GM23248 (cell line): ENCODE data around the gene MXI1. TPM values are rescaled to one million over a fixed set of nuclear protein-coding genes. Genes with fewer than 3 reads are reported as not detected.
A peak's percentile ranks its signal among the peaks of the same experiment; 100 is the strongest.

ENCODE experiments used
- DNase-seq: peaks from one replicate; pipeline ENCODE4 v3.0.0-alpha.2; 2015
- H2AFZ ChIP-seq: fragments of 200-600 bp; sonication (generic); 2 replicates; pipeline ENCODE4 v1.6.1; 2016; ENCODE audit warnings: antibody characterized with exemption
- H3F3A ChIP-seq: fragments of 200-600 bp; sonication (generic); 2 replicates; pipeline ENCODE4 v1.6.1; 2016; ENCODE audit warnings: mild to moderate bottlenecking, antibody characterized with exemption, mixed run types; ENCODE audit not compliant: insufficient read depth
- H3K27ac ChIP-seq: fragments of 200-600 bp; sonication (generic); 2 replicates; pipeline ENCODE4 v1.5.1; 2016; ENCODE audit warnings: mild to moderate bottlenecking
- H3K27me3 ChIP-seq: fragments of 200-600 bp; sonication (generic); replicated peaks from 2 replicates; pipeline ENCODE4 v1.6.1; 2016; ENCODE audit warnings: mild to moderate bottlenecking; ENCODE audit not compliant: insufficient read depth
- H3K36me3 ChIP-seq: fragments of 200-600 bp; sonication (generic); 2 replicates; pipeline ENCODE4 v1.6.1; 2016; ENCODE audit warnings: low read depth, mild to moderate bottlenecking
- H3K4me1 ChIP-seq: fragments of 200-600 bp; sonication (generic); 2 replicates; pipeline ENCODE4 v1.6.1; 2016; ENCODE audit warnings: mild to moderate bottlenecking; ENCODE audit not compliant: insufficient read depth
- H3K4me2 ChIP-seq: fragments of 200-600 bp; sonication (generic); one replicate; pipeline ENCODE4 v1.6.1; 2016; ENCODE audit warnings: mild to moderate bottlenecking; ENCODE audit not compliant: unreplicated experiment
- H3K4me3 ChIP-seq: fragments of 200-600 bp; sonication (generic); 2 replicates; pipeline ENCODE4 v1.5.1; 2016; ENCODE audit warnings: mild to moderate bottlenecking
- H3K79me2 ChIP-seq: fragments of 200-600 bp; sonication (generic); 2 replicates; pipeline ENCODE4 v1.6.1; 2016; ENCODE audit warnings: mild to moderate bottlenecking; ENCODE audit not compliant: insufficient read depth
- H3K9ac ChIP-seq: fragments of 200-600 bp; sonication (generic); 2 replicates; pipeline ENCODE4 v1.6.1; 2016; ENCODE audit warnings: mild to moderate bottlenecking
- H3K9me2 ChIP-seq: fragments of 200-600 bp; sonication (generic); 2 replicates; pipeline ENCODE4 v1.6.1; 2016; ENCODE audit warnings: mixed run types, mild to moderate bottlenecking, moderate library complexity; ENCODE audit not compliant: insufficient read depth
- H3K9me3 ChIP-seq: fragments of 200-600 bp; sonication (generic); one replicate; pipeline ENCODE4 v1.6.1; 2017; ENCODE audit warnings: low read depth
- H4K20me1 ChIP-seq: fragments of 200-600 bp; sonication (generic); 2 replicates; pipeline ENCODE4 v1.6.0; 2016; ENCODE audit not compliant: insufficient read depth
- EZH2 ChIP-seq: fragments of 200-600 bp; sonication (generic); IDR thresholded peaks from 2 replicates; pipeline ENCODE4 v1.6.1; 2018; ENCODE audit warnings: antibody characterized with exemption, mild to moderate bottlenecking; ENCODE audit not compliant: insufficient read depth, poor library complexity, severe bottlenecking
- EZH2phosphoT487 ChIP-seq: fragments of 200-600 bp; sonication (generic); IDR thresholded peaks from 2 replicates; pipeline ENCODE4 v1.6.1; 2018; ENCODE audit warnings: antibody characterized with exemption, moderate library complexity, mild to moderate bottlenecking, low read depth; ENCODE audit not compliant: insufficient read depth
- WGBS, 2 experiments: methylation state at CpG; one replicate each; pipeline ENCODE4 v1.1.6; 2015 to 2017; ENCODE audit warnings: low lambda C conversion rate in 2 of 2, low coverage in 1 of 2; ENCODE audit errors: missing lambda C conversion rate in 2 of 2; 5-methylcytosine and 5-hydroxymethylcytosine counted together
- in situ Hi-C: fragments of 300-500 bp; cut with MboI; formaldehyde crosslinking; loops from 2 replicates; pipeline ENCODE4 v1.15.0; 2020
- polyA plus RNA-seq: library from polyadenylated mRNA; unstranded; fragments of >200 nt; fragmentation: Nextera tagmentation; extraction: Ambion mirVana; gene quantifications from 2 replicates; pipeline ENCODE4 v1.2.1, GENCODE V29; 2016
- total RNA-seq: library from RNA; depleted of rRNA; stranded (reverse); fragments of >200 nt; shearing (Covaris generic); gene quantifications from 2 replicates; pipeline ENCODE4 v1.2.3, GENCODE V29; 2014

The MXI1 gene
- total and polyA plus RNA-seq, 2 experiments from 2014 or later, result 17.6 to 25.7 TPM

DNA sequence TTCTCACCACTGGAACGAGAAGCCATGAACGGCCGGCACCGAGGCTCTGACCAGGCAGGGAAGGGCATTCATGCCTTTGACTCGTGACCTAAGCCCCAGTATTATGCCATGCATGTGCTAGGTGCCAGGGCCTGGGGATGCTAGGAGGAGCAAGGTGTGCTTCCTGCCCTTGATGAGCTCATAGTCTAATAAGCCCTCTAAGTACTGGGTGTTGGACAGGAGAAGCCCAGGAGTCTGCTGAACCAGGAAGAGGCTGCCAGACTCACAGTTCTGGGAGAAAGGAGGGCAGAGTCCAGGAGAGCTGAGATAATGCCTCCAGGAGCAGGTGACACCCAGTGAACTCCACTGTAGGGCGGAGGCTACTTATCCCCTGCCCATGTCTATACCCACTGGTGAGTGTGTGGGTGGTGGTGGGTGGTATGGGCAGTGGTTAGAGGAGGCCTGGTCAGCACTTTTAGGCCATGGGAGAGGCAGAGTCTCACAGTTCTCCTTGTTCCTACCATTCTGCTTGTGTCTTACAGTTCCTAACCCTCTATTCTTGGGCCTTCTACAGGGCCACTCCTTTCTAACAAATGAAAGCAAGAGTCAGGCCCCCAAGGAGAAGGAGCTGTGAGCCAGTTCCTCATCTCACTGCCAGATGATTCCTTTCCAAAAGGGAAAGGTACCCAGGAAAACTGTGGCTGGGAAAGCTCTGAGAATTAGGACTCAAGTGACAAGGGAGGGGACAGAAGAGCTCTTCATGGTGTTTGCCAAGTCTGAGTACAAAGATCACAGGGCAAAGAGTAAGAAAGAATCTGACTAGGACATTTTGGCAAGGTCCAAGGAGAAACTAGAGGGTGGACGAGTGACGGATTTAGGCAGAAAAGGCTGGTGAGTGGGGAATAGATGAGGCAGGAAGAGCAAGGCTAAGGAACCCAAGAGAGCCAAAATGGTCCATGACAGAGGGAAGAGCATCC lies 3.6 kb upstream of the MXI1 start:
- H3K27ac ChIP-seq, result no peak overlapping the region
- H3K27me3 ChIP-seq, result no peaks in the 10 kb centered on the region
- no peaks in the 10 kb centered on the region for H3K4me1 ChIP-seq
- no peaks in the 10 kb centered on the region for H3F3A ChIP-seq
- no peaks in the 10 kb centered on the region for H3K9me2 ChIP-seq
- H3K4me3 ChIP-seq, result no peak overlapping the region
- 73 to 76% methylated on average over 8 of the region's 8 CpGs for WGBS, 2 experiments
- no peak overlapping the region for H3K9ac ChIP-seq
- H3K4me2 ChIP-seq, result no peak overlapping the region
- H3K36me3 ChIP-seq, result no peaks in the 10 kb centered on the region
- H4K20me1 ChIP-seq, result no peaks in the 10 kb centered on the region
- TF ChIP-seq EZH2phosphoT487 (no peak), EZH2 (no peak)
- no peak overlapping the region for H2AFZ ChIP-seq
- no peaks in the 10 kb centered on the region for H3K79me2 ChIP-seq
- DNase-seq, result no peak
- H3K9me3 ChIP-seq, result no peaks in the 10 kb centered on the region
- in situ Hi-C loops, result no loop called here

DNA sequence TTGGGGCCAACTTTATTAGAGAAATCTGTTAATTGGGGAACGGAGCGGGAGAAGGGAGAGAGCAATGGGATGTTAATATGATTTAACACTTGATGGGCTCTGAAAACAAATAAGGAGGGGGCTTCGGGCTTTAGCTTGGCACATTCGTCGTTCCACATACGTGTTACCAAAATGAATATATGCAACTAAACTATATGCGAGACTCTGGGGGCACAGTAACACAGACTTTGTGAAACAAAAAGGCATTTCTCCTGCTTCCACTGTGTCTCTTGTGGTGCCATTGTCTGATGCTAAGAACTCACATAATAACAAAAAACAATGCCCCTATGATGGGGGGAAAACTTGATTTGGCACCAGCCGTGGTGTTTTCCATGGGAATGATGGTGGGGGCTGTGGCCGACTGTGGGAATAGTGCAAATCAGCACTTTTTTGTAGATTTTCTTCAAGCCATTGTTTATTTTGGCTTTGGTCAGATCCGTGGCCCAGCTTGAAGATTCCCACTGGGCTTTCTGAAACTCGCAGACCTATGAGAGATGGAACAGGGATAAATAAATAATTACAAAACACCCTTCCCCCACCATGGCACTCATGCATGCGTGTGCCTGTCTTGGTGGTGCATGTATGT lies 2.2 kb upstream of the MXI1 start:
- in situ Hi-C loops, result no loop called here
- no peaks in the 10 kb centered on the region for H4K20me1 ChIP-seq
- H3K9me2 ChIP-seq, result no peaks in the 10 kb centered on the region
- H3K79me2 ChIP-seq, result no peaks in the 10 kb centered on the region
- no peak overlapping the region for H3K4me3 ChIP-seq
- DNase-seq, result no peak
- no peak overlapping the region for H3K4me2 ChIP-seq
- no peaks in the 10 kb centered on the region for H3F3A ChIP-seq
- TF ChIP-seq EZH2phosphoT487, result no peak
- no peak for TF ChIP-seq EZH2
- H3K27me3 ChIP-seq, result no peaks in the 10 kb centered on the region
- H2AFZ ChIP-seq, result no peak overlapping the region
- WGBS, 2 experiments, result 79 to 80% methylated on average over 12 of the region's 12 CpGs
- H3K4me1 ChIP-seq, result no peaks in the 10 kb centered on the region
- no peaks in the 10 kb centered on the region for H3K9me3 ChIP-seq
- H3K9ac ChIP-seq, result no peak overlapping the region
- H3K27ac ChIP-seq, result no peak overlapping the region
- no peaks in the 10 kb centered on the region for H3K36me3 ChIP-seq

DNA sequence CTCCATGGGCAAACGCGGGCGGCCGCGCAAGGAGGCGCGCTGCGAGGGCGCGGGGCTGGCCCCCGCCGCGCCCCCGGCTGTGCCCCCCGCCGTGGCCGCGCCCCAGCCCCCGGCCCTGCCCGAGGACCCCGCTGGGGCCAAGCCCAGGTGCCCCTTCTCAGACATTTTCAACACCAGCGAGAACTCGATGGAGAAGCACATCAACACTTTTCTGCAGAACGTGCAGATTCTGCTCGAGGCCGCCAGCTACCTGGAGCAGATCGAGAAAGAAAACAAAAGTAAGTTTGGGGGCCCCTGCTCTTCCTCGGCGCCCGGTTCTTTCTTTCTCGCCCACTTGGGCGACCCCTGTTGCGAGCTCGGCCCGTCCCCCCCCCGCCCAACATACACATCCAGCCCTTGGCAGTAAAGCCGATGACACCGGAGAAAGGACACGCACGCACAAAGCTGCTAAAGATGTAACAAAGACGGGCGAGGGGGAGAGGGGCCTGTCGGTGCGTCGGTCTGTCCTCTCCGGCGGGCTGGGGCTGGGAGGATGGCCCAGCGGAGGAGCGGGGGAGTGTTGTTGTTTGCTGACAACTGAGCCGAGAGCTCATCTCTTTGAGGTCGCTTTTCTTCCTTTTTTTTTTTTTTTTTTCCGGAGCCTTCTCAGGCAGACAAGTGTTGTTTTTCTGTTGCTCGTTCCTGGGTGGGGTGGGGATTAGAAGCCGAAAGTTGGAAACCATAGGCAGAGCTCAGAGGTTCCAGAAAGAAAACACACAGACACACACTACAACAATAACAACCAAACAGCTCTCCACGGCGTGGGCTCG lies 604 bp downstream of the MXI1 start:
- peaks cover 16% of the 10 kb centered on the region for H3F3A ChIP-seq
- H3K4me3 ChIP-seq, result peak overlapping the region; percentile 90
- WGBS, 2 experiments, result 1 to 3% methylated on average over 37 to 57 of the region's 57 CpGs
- peak overlapping the region; percentile 94 for H2AFZ ChIP-seq
- peak overlapping the region; percentile 88 for H3K27ac ChIP-seq
- DNase-seq, result peak; percentile 71
- no peaks in the 10 kb centered on the region for H3K36me3 ChIP-seq
- H3K27me3 ChIP-seq, result no peaks in the 10 kb centered on the region
- H3K9me2 ChIP-seq, result no peaks in the 10 kb centered on the region
- in situ Hi-C loops, result no loop called here
- TF ChIP-seq EZH2phosphoT487 (no peak), EZH2 (no peak)
- peaks cover 9% of the 10 kb centered on the region for H3K4me1 ChIP-seq
- peaks cover 13% of the 10 kb centered on the region for H3K79me2 ChIP-seq
- no peaks in the 10 kb centered on the region for H3K9me3 ChIP-seq
- H3K4me2 ChIP-seq, result peak overlapping the region; percentile 86
- peak overlapping the region; percentile 96 for H3K9ac ChIP-seq
- H4K20me1 ChIP-seq, result no peaks in the 10 kb centered on the region

DNA sequence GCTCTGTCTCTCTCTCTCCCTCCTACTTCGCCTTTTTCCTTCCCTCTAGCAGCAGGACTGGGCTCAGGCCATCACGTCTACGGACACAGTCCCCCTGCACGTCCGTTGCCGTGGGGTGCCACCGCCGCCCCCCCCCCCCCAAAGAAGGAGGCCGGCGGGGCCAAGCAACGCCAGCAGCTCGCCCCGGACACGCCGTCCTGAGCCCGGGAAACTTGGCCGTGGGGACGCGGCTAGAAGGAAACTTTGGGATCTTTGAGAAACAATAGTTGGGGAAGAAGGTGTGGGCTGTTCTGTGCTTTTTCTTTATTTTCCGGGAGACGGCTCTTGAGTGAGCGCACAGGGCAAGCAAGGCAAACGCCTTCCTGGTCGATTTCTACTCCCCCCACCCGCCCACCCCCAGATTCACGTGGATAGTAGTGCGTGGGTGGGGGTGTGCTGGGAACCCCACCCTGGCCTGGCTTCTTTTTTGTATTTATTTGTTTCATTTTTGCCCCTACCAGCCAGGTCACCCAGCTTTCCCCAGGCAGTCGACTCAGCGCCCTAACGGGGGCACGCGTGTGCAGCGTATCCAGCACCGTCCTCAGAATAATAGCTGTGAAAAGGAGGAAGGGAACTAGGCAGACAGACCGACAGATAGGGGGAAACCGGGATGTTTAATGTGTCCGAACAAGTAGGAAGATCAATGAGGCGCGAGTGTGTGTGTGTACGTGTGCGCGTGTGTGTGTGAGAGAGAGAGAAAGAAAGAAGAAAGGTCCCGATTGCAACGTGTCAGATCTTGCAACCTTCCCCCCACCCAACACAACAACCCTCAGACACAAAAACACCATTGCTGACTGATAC lies 1.4 kb downstream of the MXI1 start:
- Histone ChIP-seq H3K4me1 (peaks cover 9% of the 10 kb centered on the region), H3K36me3 (no peaks in the 10 kb centered on the region), H3K9me3 (no peaks in the 10 kb centered on the region), H3K4me3 (peak overlapping the region; percentile 90), H4K20me1 (no peaks in the 10 kb centered on the region), H3F3A (peaks cover 16% of the 10 kb centered on the region), H3K9ac (peak overlapping the region; percentile 96), H3K27me3 (no peaks in the 10 kb centered on the region), H3K9me2 (no peaks in the 10 kb centered on the region), H2AFZ (peak overlapping the region; percentile 94), H3K4me2 (peak overlapping the region; percentile 86), H3K79me2 (peaks cover 21% of the 10 kb centered on the region), H3K27ac (peak overlapping the region; percentile 88)
- in situ Hi-C loops, result no loop called here
- 1 to 2% methylated on average over 41 to 44 of the region's 44 CpGs for WGBS, 2 experiments
- peak; percentile 77 for DNase-seq
- no peak for TF ChIP-seq EZH2phosphoT487
- no peak for TF ChIP-seq EZH2
